HepG2 (cell line): Measurements from ENCODE around the gene WBP1. TPM values are rescaled to one million over a fixed set of nuclear protein-coding genes. Genes with fewer than 3 reads are reported as not detected.

Experiments
- CSRNP1 ChIP-seq: sonication (generic); formaldehyde crosslinking; IDR thresholded peaks from 2 replicates; pipeline ENCODE4 v1.8.1; 2023; ENCODE audit warnings: mild to moderate bottlenecking, missing genetic modification reagents
- DMAP1 ChIP-seq: IDR thresholded peaks from 2 replicates; pipeline ENCODE4 v1.6.1; 2016
- ELK4 ChIP-seq: sonication (generic); formaldehyde crosslinking; IDR thresholded peaks from 2 replicates; pipeline ENCODE4 v1.9.0; 2021; ENCODE audit warnings: missing genetic modification reagents, borderline replicate concordance
- FOXM1 ChIP-seq: sonication (generic); formaldehyde crosslinking; IDR thresholded peaks from 2 replicates; pipeline ENCODE4 v1.5.0; 2020; ENCODE audit warnings: missing genetic modification reagents
- IRX3 ChIP-seq: sonication (generic); formaldehyde crosslinking; IDR thresholded peaks from 2 replicates; pipeline ENCODE4 v1.8.1; 2023; ENCODE audit warnings: mild to moderate bottlenecking, low read depth, missing genetic modification reagents, borderline replicate concordance
- LCORL ChIP-seq, 2 experiments: fragments of 450-650 bp in 1 of 2; sonication (generic) in 1 of 2; formaldehyde crosslinking in 1 of 2; IDR thresholded peaks; 2 replicates each; pipeline versions ENCODE4 v1.5.0 to v1.6.1; 2017 to 2020; ENCODE audit warnings: antibody characterized with exemption in 1 of 2, missing genetic modification reagents in 1 of 2
- MNT ChIP-seq: fragments of 450-650 bp; IDR thresholded peaks from 2 replicates; pipeline ENCODE4 v1.6.1; 2016
- POLR2G ChIP-seq: fragments of 200-400 bp; formaldehyde crosslinking; IDR thresholded peaks from 2 replicates; pipeline ENCODE4 v1.6.1; 2018; ENCODE audit warnings: mild to moderate bottlenecking, low read depth, low read length, moderate library complexity
- TBL1XR1 ChIP-seq: fragments of 150-350 bp; IDR thresholded peaks from 2 replicates; pipeline ENCODE4 v1.6.1; 2014; ENCODE audit warnings: borderline replicate concordance, low read length; ENCODE audit not compliant: partially characterized antibody
- TCF7L2 ChIP-seq: IDR thresholded peaks from 2 replicates; pipeline ENCODE4 v1.6.1; 2011; ENCODE audit warnings: mild to moderate bottlenecking, low read depth, low read length, moderate library complexity
- ZHX2 ChIP-seq, 2 experiments: sonication (generic) in 1 of 2; formaldehyde crosslinking in 1 of 2; IDR thresholded peaks; 2 replicates each; pipeline versions ENCODE4 v1.6.1 to v1.9.0; 2014 to 2022; ENCODE audit warnings: antibody characterized with exemption in 1 of 2, borderline replicate concordance in 1 of 2, inconsistent platforms in 1 of 2, low read depth in 1 of 2, missing genetic modification reagents in 1 of 2
- ZNF136 ChIP-seq: sonication (generic); formaldehyde crosslinking; IDR thresholded peaks from 2 replicates; pipeline ENCODE4 v1.8.1; 2022; ENCODE audit warnings: low read depth, mild to moderate bottlenecking, moderate library complexity, missing genetic modification reagents
- ZNF607 ChIP-seq: sonication (generic); formaldehyde crosslinking; IDR thresholded peaks from 2 replicates; pipeline ENCODE4 v1.5.1; 2020; ENCODE audit warnings: missing genetic modification reagents, mild to moderate bottlenecking, borderline replicate concordance
- ZNF614 ChIP-seq: IDR thresholded peaks from 2 replicates; pipeline ENCODE4 v1.6.1; 2018; ENCODE audit warnings: missing biosample characterization, missing genetic modification reagents, inconsistent platforms, borderline replicate concordance
- ZNF674 ChIP-seq: sonication (generic); formaldehyde crosslinking; IDR thresholded peaks from 2 replicates; pipeline ENCODE4 v1.5.0; 2020; ENCODE audit warnings: low read depth, mild to moderate bottlenecking, missing genetic modification reagents
- polyA plus RNA-seq, 8 experiments: library from polyadenylated mRNA; depleted of rRNA in 3 of 8; stranded (reverse) in 7 of 8; unstranded in 1 of 8; fragments of >200 nt; fragmentation: Illumina TruSeq in 4 of 8; extraction: Trizol in 4 of 8; gene quantifications; 2 replicates each; pipeline versions ENCODE4 v1.2.1 to v1.2.3, GENCODE V29; 2011 to 2016; ENCODE audit warnings: low read depth in 4 of 8, missing spikeins in 1 of 8, mixed read lengths in 1 of 8; ENCODE audit not compliant: insufficient read depth in 1 of 8
- total RNA-seq, 5 experiments: library from RNA; depleted of rRNA; stranded (reverse); fragments of >200 nt; fragmentation: Illumina TruSeq; extraction: Trizol; gene quantifications; 2 replicates each; pipeline ENCODE4 v1.2.3, GENCODE V29; 2016; ENCODE audit warnings: low read depth in 1 of 5

Gene WBP1
- total and polyA plus RNA-seq, 2 of the 13 experiments (the other 11 are each of a cell fraction or from before 2014, with no cell fraction given), result 38.8 to 85.7 TPM

- TF ChIP-seq ZNF614 (CRISPR knock-in tag) (0 out of 2 replicates have a peak, but pooled peaks have one; percentile 3), DMAP1 (CRISPR knock-in tag) (peak; percentile 33), IRX3 (CRISPR knock-in tag) (peak; percentile 76; the same call in 1 of the 2 replicates), LCORL (IDR thresholded peaks at IDR 0.05) (no peak), LCORL (CRISPR knock-in tag; IDR thresholded peaks at IDR 0.05) (no peak; the same call in 1 of the 2 replicates), POLR2G (peak; percentile 20; the same call in 1 of the 2 replicates), MNT (no peak), TCF7L2 (no peak), FOXM1 (CRISPR knock-in tag) (no peak), TBL1XR1 (no peak), ZNF607 (CRISPR knock-in tag) (no peak), CSRNP1 (CRISPR knock-in tag) (peak; percentile 84; the same call in 1 of the 2 replicates), ELK4 (CRISPR knock-in tag) (no peak), ZNF136 (CRISPR knock-in tag) (no peak), ZNF674 (CRISPR knock-in tag) (no peak), ZHX2 (IDR thresholded peaks at IDR 0.05; ENCODE audit: low read depth) (no peak; the same call in 1 of the 2 replicates), ZHX2 (CRISPR knock-in tag; IDR thresholded peaks at IDR 0.05; ENCODE audit: borderline replicate concordance) (no peak)
Observed at GRCh38 chr2:74497777-74498499, 39.7 kb downstream of the WBP1 start (continued).
